Activated CD8-positive, alpha-beta memory T cell treated with anti-CD3 and anti-CD28 coated beads, Interleukin-2, amount 50 U/mL, for 24 hours (primary cell): Measurements from ENCODE around the gene NPPC.

Experiments
- DNase-seq: peaks from one replicate; pipeline ENCODE4 v3.0.0-alpha.2; 2020; ENCODE audit errors: extremely low read depth

NPPC gene

DNA sequence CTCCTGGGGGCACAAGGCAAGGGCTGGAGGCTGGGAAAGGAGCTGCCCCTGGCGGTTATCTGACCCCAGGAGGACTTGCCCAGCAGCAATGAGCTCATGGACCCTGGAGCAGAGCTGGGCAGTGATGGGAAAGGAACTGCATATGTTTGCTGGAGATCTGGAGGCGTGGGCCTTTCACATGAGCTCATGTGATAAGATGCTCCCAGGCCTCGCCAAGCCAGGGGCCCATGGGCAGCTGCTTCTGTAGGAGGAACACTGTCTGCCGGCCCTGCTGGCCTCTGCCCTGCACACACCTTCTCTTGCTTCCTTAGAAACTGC, 9.0 kb upstream of the NPPC start:
- no peak for DNase-seq

DNA sequence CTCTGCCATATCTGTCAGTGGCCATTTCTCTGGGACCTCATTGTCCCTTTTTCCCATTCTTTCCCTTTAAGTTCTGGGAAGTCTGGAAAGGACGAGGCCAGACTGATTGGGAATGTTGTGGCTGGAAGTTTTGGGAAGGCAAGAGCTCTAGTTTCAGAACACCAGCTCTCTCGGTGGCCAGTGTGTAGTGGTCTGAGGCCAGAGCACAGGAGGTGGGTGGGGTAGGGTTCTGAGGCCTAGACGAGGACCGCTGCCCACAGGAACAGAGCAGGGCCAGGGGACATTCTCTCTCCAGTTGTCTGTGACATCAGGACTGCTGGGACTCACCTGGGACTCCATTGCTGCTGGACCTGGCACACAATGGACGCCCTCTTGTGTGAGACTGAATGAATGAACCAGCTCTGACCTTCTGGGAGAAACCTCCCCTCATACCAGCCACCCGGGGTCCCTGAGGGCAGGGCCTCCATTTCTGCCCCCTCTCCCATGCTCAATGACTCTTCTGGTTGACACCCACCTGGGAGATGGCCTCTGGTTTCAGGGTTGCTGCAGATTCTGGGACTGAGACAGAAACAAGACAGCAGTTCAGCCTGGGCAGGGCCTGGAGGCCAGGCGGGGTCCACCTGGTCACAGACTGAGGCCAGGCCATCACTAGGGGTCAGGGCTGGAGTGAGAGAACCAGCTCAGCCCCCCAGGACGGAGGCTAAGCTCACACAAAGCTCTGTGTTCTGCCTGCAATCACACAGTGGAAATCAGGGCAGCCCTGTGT, 8.4 kb upstream of the NPPC start:
- DNase-seq = no peak

DNA sequence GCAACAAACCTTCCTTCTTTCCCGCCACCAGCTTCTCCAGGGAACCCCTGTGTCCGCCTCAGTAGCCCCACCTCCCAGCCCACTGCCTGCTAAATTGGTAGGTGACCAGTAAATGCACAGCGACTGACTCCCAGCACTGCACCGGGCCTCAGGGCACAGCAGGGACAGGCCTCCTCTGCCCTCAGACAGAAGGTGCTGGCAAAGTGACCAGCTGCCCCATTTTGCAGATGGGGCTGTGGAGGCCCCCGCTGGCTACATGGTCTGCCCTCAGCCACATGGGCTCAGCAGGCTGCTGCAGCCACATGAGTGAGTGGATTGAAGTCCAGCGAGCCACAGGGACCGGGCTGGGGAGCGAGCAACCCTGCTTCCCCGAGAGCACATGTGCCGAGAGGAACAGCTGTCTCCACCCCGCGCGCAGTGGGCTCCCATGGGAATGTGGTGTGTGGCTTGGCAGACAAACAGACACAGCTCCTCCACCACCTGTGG, 7.8 kb upstream of the NPPC start:
- no peak for DNase-seq

DNA sequence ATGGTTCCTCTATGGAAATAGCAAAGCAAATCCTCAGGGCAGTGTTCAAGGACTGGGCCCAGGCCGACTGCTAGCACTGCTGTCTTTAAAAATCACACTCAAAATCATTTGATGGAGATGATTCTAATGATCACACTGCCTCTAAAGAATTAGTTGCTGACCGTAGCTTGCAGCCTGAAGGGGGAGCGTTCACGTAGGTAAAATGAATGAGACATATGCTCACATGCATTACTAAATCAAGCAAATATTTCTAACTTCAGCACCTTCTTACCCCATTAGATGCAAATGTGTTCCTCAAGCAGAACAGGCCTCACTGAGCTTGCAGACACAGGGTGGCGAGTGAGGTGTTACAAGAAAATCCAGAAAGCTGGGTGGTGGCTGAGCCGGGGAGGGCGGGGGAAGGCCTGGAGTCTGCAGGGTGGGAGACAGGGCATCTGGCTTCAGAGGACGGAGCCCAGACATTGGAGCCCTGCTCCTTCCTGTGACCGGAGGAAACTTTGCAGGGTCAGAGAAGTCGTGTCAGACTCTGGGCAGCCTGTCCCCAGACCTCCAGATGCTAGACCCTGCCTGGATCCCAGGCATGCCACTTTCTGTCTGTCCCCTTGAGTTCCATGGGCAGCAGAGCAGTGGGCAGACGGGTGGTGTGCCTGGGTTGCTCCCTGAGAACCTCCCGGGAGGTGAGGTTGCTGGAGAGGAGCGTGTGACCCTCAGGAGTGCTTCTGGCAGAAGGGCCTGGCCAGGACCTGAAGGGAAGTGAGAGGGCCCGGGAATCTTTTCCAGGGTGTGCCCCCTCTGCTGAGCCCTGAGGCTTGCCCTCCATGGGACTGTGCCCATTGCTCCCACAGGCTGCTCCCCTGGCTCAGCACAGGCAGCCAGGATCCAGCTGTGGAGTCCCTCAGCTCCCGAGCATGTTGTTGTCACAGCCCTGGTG, 7.1 kb upstream of the NPPC start:
- DNase-seq = no peak

DNA sequence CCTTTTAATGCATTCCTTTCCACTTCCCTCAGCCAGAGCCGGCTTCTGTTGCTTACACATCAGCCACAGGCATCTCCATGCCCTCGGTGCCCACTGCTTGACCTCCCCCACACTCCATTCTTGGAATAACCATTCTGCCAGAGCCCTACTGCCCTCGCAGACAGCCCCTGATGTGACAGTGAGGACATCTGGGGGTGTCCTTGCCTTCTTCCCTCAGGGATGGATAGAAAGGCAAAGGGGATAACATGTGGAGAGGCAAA, 6.4 kb upstream of the NPPC start:
- DNase-seq = no peak

DNA sequence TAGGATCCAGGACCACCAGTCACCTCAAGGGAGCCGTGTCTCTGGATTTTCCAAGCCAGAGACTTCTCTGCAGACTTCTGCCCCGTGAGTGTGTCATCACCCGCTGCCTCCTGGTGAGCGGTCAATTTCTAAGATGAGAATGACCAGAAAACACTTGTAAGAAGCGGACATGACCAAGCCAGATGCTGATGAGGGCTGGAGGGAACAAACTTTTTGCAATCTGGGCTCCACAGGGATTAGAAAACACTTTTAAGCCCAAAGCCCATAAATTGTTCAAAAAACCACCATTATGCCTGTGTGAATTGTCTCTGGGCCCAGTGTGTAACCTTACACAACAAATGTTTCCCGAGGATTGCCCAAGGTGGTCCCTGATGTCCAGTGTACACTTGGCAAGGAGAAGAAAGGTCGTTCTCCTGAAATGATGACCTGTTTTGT, 5.3 kb upstream of the NPPC start:
- no peak for DNase-seq

DNA sequence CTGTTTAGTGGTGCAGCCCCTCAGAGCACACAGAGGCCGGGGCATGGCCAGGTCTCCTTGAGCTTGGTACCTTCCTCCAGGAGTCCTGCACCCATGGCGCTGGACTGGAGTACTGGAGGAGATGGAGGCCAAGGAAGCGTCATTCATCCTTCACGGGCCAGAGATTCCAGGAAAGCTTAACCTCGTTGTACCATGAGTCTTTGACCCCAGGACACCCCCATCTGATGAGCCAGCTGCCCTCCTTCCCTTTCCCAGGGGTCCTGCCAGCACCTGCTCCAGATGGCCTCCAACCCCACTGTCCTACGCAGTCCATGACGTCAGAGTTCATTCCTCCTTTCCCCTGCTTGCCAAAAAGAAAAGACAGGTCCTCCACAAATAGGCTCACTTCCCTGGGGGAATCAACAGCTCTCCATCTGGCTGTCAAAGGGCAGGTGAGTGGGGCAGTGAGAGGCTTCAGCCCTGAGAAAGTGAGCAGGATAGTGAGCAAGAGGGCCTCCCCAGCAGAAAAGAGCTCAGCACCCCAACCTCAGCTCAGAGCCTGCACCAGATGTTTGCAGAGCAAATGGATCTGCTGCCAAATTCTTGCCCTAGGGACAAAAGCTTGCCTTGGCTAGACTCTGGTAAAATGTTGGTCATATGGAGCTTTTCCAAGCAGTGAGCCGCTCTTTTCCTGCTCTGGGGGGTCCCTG, 4.5 kb upstream of the NPPC start:
- DNase-seq = no peak

DNA sequence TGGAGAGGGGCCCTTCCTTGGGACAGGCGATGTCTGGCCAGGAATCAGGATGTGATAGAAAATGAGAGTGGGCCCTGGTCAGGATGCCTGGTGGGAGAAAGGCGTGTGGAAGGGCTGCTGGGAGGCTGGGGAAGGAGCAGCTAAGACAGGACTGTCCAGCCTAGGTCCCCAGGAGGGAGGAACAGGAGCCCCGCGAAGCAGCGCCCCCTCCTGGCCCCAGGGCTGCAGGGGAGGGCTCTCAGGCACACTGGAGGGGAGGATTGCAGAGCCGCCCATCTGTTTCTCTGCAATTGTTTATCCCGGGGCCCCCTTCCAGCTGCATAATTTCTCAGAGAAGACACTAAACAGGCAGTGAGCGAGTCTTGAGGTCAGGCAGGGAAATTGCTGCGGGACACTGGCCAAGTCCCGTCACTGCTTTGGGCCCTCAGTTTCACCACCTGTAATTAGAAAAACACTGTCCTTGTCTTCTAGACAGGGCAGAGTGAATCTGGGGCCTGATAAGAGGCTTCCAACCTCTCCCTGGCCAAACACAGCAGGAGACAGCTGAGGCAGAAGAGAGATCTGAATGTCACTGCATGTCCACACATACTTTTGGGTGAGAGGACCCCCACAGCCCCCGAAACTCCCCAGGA, 3.9 kb upstream of the NPPC start:
- DNase-seq = no peak

DNA sequence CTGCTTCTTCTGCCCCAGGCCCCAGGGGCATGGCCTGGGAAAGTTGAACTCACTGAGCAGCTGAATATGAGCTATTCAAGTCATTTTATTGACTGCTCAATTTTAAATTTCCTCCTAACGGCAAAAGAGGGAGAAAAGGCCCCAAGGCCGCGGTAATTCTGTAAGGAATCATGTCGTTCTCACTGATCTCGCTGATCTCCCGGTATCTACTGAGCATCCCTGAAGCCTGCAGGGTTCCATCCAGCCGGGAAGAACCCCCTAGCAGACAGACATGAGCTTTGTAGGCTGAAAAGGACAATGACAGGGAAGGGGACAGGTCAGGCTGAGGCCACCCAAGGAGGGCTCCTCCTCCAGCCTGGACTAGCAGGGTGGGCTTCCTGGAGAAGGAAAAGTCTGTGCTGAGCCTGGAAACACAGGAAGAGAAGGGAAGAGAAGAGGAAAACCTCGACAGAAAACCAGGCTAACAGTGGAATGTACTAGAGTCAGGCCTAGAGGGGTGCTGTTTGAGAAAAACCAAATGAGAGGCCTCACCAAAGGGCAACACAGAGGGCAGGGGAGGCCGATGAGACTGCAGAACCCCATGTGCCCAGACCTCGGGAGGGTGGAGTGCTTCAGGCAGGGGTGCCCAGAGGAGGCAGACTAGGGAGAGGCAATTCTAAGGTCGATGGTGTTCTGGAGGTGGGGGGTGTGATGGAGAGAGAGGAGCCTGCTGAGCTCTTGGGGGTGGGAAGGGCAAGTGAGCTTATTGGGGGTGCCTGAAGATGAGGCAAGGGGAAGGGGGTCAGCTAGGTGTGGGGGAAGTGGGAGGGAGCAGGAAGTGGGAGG, 2.9 kb upstream of the NPPC start:
- DNase-seq = no peak

DNA sequence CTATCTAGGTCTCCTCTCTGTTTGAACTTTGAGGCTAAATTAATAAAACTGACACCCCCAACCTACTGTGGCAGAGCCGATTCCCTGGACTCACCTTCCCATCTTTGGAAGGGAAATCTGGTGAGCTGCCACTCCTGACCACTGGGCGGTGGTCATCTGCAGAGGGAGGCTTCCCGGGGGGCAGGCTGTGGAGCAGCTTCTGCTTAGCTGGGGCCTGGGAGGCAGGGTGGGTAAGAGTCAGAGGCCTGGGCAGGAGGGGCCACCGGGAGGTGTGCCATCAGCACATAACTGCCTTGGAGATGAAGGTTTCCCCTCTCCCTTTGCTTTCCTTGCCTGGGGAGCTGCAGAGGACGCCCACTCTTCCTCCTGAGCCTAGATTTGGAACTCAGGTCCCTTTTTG, 2.3 kb upstream of the NPPC start:
- no peak for DNase-seq

DNA sequence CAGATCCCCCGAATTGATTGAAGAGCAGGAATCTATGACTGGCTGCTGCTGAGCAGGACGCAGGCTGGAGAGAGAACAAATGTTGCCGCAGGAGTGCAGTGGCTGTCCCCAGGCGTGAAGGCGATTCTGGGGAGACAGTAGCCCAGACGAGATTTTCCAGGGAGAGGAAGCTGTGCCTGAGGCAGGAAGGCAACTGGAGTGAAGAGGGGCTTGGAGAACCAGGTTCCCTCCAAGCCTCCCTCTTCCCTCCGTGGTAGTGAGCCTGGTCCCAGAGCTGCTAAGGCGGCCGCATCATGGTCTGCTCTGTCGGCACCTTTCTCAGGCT, 1.3 kb upstream of the NPPC start:
- no peak for DNase-seq

DNA sequence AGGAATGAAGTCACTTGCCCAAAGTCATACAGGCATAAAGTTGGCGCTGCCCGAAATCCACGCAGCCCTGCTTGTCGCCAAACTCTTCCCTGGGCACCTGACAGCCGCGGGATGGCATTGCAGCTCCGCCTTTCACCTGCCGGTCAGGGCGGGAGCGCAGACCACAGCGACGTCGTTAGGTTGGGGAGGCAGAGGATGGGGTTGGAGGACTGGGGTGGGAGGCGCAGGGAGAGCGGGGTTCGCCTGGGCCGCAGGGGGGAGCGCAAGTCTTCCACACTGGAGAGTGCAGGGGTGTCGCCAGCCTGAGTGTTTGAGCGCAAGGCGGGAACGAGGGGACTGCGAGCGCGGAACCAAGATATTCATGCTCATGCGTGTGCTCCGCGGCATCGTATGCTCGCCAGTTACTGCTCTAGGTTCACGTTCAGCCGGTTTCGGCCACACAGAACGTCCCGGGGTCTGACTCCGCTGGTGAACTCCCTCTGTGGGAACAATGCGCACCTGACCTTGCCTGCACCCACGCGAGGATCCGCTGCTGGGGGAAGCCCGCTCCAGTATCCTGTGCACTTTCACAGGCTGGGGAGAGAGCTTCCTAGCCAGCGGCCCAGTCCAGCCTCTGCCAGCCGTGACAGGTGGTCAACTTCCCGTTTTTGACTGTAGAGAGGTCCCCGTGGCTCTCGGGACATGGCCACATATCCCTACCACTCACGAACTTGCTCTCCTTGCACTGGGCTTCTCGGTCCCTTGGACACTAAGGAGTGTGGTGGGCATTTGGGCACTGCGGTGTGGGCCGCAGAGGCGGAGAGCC, 767 bp upstream of the NPPC start:
- no peak for DNase-seq

DNA sequence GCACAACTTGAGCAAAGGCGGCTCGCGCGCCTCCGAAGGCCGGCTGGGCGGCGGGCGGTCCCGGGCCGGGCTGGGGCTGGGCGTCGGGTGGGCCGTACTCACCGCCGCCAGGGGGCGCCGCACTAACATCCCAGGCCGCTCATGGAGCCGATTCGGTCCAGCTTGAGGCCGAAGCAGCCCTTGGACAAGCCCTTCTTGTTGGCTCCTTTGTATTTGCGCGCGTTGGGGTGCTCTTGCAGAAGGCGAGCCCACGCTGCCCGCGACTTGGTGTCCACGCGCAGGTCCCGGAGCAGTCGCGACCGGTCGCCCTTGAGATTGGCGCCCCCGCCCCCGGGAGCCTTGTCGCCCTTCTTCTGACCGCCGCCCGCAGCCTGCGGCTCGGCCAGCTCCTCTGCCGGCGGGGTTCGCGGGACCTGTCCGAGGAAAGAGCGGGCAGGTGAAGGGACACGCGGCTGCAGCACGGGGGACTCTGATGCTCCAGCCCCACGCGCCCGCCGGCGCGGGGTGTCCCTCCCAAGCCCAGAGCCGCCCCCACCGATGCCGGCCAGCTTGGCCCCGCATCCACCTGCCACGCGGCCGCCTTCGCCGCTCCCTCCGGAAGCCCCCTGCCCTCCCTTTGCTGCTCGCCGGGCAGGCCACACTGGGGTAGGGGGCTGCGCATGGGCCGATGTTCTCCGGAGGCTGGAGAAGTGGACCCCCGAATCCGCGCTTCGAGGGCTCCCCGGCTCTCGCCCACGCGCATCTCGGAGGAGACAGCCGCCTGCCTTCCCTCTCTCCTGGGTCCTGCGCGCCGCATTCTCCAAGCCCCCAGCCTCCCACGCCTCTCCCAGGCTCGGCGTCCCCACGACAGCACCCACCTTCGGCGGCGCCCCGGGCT, 655 bp downstream of the NPPC start:
- DNase-seq = no peak

DNA sequence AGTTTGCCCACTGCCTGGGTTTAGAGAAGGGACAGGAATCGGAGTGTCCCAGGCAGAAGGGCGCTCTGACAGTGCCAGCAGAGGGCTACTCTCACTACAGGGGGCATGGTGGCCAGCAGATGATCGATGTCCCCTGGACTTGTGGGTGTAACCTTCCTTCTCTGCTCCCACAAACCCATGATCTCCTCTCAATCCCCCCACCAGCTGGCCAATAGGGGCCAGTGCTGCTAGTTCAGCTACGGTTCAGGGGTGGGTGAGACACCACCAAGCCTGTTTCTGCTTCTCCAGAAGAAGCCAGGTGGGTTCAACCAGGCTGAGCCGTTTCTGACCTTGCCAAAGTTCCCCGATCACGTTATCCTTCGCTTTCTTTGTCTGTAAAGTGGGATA, 1.3 kb downstream of the NPPC start:
- no peak for DNase-seq

DNA sequence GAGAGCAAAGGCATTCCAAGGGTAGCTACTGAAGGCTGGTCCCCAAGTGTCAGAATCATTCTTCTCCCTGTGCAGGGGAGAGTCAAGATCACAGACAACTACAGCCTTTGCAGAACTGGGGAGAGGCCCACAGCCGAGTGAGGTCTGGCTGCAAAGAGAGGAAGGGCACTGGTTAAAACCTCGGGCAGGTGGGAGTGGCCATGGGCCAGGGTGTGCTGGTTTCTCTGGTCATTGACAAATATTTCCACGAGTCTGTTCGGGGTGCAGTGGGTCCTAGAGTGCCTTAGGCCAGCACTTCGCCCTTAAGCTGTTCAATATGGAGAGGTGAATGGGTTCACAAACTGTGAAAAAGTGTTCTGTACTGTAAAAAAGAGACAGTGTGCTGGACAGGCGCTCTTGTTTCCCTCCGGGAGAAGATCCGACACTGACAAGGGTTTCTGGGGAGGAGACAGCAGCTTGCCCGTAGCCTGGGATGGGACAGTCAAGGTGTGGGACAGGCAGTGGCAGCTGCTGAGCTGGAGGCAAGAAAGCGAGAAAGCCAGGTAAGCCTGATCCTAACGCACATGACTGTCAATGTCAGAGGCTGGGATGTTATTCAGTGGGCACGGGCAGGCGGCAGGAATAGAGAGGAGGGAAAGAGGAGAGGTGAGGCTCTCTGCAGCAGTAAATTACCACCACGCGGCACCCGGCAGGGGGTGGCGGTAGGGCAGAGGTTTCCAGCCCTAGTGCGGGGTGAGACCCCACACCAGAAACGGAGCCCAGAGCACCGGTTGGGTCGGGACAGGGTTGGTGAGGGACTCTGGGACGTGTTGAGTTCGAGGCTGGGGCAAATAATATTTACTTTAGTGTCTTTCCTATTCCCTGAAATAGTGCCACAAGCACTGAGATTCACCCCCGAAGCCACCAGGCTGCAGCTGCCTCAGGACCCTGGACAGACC, 2.0 kb downstream of the NPPC start:
- no peak for DNase-seq

DNA sequence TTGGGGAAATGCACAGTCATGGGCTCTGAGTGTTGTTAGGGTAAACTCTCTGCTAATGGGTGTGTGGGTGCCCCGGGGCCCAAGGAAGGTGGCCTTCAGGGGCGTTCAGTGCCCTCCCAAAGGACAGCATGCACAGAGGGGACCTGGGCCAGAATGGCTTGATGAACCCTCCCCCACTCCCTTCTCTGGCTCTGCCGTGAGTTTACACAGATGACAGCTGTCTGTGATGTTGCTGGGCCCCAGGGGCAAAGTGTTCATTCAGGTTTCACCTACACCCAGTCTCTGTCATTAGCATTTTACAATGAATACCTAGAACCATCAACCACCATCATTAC, 3.2 kb downstream of the NPPC start:
- no peak for DNase-seq

DNA sequence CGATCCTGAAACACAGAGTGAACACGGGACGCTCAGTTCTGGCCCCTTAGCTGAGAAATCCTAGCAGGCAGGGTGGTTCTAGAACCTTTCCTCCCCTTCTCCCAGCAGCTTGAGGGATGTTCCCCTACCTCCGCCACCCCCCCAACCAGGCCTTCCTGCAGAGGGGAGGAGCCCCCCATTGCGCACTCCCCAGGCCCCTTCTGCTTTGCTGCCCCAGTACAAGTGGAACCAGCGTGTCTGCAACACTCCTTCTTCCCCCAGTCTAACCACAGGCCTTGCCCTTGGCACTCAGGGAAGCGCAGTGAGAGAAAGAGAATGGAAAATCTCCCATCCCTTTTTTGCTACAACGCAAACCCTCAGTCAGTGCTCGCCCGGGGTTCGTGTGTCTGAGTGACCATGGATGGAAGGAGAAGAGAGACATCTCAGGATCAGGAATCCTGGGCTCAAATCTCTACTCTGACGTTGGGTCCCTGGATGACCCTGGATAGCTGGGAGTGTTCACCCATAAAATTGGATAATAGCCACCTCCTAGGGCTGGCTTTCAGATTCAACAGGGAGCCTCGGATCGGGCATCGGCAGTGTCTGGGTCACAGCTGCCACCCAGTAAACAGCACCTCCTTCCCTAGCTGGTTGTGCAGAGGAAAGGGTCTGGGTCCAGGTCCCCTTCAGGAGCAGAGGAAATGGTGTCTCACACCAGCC, 3.7 kb downstream of the NPPC start:
- no peak for DNase-seq

DNA sequence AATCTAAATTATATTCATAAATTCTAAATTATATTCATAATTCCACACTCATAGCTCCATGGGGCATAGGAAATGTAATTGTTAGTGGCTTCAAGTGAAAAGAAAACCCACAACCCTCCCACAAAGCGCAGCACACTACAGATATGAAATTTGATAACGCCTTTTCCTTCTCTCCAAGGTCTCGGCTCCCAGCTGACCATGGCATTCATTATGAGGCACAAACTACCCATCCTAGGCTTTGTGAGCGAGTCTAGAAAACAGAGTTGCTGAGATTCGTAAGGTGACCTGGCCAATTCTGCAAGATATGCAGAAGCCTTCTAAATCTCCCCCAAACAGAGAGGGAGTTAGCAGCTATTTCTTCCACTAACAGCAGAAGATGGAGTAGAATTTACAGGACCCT, 5.4 kb downstream of the NPPC start:
- no peak for DNase-seq
